Trophoblast cell (in vitro differentiated cells and primary cell): ENCODE measurements around the gene LANCL2.
A peak's percentile ranks its signal among the peaks of the same experiment; 100 is the strongest.

Source experiments
- DNase-seq, 2 donors: peaks; one replicate each; pipeline ENCODE4 v3.0.0-alpha.2; 2016
- H2AFZ ChIP-seq: 2 replicates; pipeline ENCODE4 v1.6.1; 2013; ENCODE audit warnings: low read length, moderate library complexity, mild to moderate bottlenecking; ENCODE audit not compliant: insufficient read depth, poor library complexity
- H2AK5ac ChIP-seq: 2 replicates; pipeline ENCODE4 v1.6.1; 2013; ENCODE audit warnings: mild to moderate bottlenecking, low read length
- H2BK120ac ChIP-seq: 2 replicates; pipeline ENCODE4 v1.6.1; 2013; ENCODE audit warnings: low read length, mild to moderate bottlenecking, moderate library complexity; ENCODE audit not compliant: insufficient read depth, poor library complexity
- H2BK12ac ChIP-seq: 2 replicates; pipeline ENCODE4 v1.6.1; 2013; ENCODE audit warnings: mild to moderate bottlenecking, low read length, moderate library complexity
- H2BK5ac ChIP-seq: 2 replicates; pipeline ENCODE4 v1.6.1; 2013; ENCODE audit warnings: low read length, low read depth, moderate library complexity, mild to moderate bottlenecking; ENCODE audit not compliant: poor library complexity
- H3K14ac ChIP-seq: 2 replicates; pipeline ENCODE4 v1.6.1; 2013; ENCODE audit warnings: mild to moderate bottlenecking, low read length
- H3K18ac ChIP-seq: 2 replicates; pipeline ENCODE4 v1.6.1; 2013; ENCODE audit warnings: mild to moderate bottlenecking, low read length
- H3K23ac ChIP-seq: 2 replicates; pipeline ENCODE4 v1.6.1; 2013; ENCODE audit warnings: low read length
- H3K27ac ChIP-seq: 2 replicates; pipeline ENCODE4 v1.5.1; 2013; ENCODE audit warnings: low read depth, mild to moderate bottlenecking, inconsistent platforms, low read length, moderate library complexity
- H3K27me3 ChIP-seq: 2 replicates; pipeline ENCODE4 v1.6.1; 2013; ENCODE audit warnings: inconsistent platforms, mild to moderate bottlenecking, low read length, moderate library complexity; ENCODE audit not compliant: insufficient read depth
- H3K36me3 ChIP-seq, 2 experiments: 1 replicate in 1 of 2; 2 replicates in 1 of 2; pipeline ENCODE4 v1.6.1; 2013; ENCODE audit warnings: low read length in 2 of 2, mild to moderate bottlenecking in 2 of 2, moderate library complexity in 1 of 2; ENCODE audit not compliant: insufficient read depth in 2 of 2, control insufficient read depth in 1 of 2
- H3K4ac ChIP-seq: 2 replicates; pipeline ENCODE4 v1.6.1; 2013; ENCODE audit warnings: low read depth, mild to moderate bottlenecking, low read length, moderate library complexity
- H3K4me1 ChIP-seq, 2 experiments: 1 replicate in 1 of 2; 2 replicates in 1 of 2; pipeline ENCODE4 v1.6.1; 2013; ENCODE audit warnings: low read length in 2 of 2, mild to moderate bottlenecking in 2 of 2, moderate library complexity in 1 of 2; ENCODE audit not compliant: insufficient read depth in 2 of 2, control insufficient read depth in 1 of 2
- H3K4me2 ChIP-seq: 2 replicates; pipeline ENCODE4 v1.6.1; 2013; ENCODE audit warnings: inconsistent platforms, mild to moderate bottlenecking, low read length, moderate library complexity
- H3K4me3 ChIP-seq: 2 replicates; pipeline ENCODE4 v1.5.1; 2013; ENCODE audit warnings: mild to moderate bottlenecking, low read depth, low read length, inconsistent platforms
- H3K79me1 ChIP-seq: one replicate; pipeline ENCODE4 v1.6.1; 2013; ENCODE audit warnings: low read length
- H3K79me2 ChIP-seq: 2 replicates; pipeline ENCODE4 v1.6.1; 2013; ENCODE audit warnings: low read length, mild to moderate bottlenecking; ENCODE audit not compliant: control insufficient read depth, insufficient read depth, poor library complexity
- H3K9ac ChIP-seq: 2 replicates; pipeline ENCODE4 v1.6.1; 2013; ENCODE audit warnings: mild to moderate bottlenecking, low read length
- H3K9me3 ChIP-seq: 2 replicates; pipeline ENCODE4 v1.6.1; 2013; ENCODE audit warnings: low read depth, mild to moderate bottlenecking, control low read depth, inconsistent platforms, low read length; ENCODE audit not compliant: insufficient read depth
- H4K12ac ChIP-seq: 2 replicates; pipeline ENCODE4 v1.6.1; 2013; ENCODE audit warnings: low read depth, mild to moderate bottlenecking, low read length, moderate library complexity
- H4K8ac ChIP-seq: 2 replicates; pipeline ENCODE4 v1.6.1; 2013; ENCODE audit warnings: low read depth, mild to moderate bottlenecking, low read length, moderate library complexity
- H4K91ac ChIP-seq: one replicate; pipeline ENCODE4 v1.6.1; 2013; ENCODE audit warnings: low read depth, mild to moderate bottlenecking, low read length, moderate library complexity
- WGBS: extraction: QIAGEN DNeasy Blood & Tissue Kit; methylation state at CpG from one replicate; pipeline ENCODE4 v1.1.7; 2013; ENCODE audit warnings: missing lambda C conversion rate; ENCODE audit not compliant: insufficient read length, insufficient coverage; ENCODE audit errors: extremely low coverage; 5-methylcytosine and 5-hydroxymethylcytosine counted together

LANCL2 gene

GRCh38 chr7:55458351-55458750 is 93.2 kb downstream of the LANCL2 start:
- no peak for DNase-seq
- no CpG with 5 or more reads among the region's 1 CpG for WGBS
- Histone ChIP-seq H4K12ac (no peak overlapping the region), H4K91ac (no peak overlapping the region), H2BK120ac (no peak overlapping the region), H3K79me1 (no peaks in the 10 kb centered on the region), H3K4me1 (no peaks in the 10 kb centered on the region), H3K9ac (no peak overlapping the region), H3K27me3 (no peaks in the 10 kb centered on the region), H3K4me3 (no peak overlapping the region), H3K14ac (no peak overlapping the region), H3K9me3 (no peaks in the 10 kb centered on the region), H2BK5ac (no peak overlapping the region), H3K36me3 (no peaks in the 10 kb centered on the region), H4K8ac (no peak overlapping the region), H3K18ac (no peak overlapping the region), H3K4me2 (no peak overlapping the region), H3K27ac (no peak overlapping the region), H2BK12ac (no peak overlapping the region), H3K79me2 (no peaks in the 10 kb centered on the region), H3K4ac (no peak overlapping the region), H2AK5ac (no peak overlapping the region), H3K23ac (no peak overlapping the region), H2AFZ (no peak overlapping the region)

- H3K79me1 ChIP-seq: no peaks in the 10 kb centered on the region
- no peaks in the 10 kb centered on the region for H3K79me2 ChIP-seq
- no peak overlapping the region for H2BK12ac ChIP-seq
- no peak overlapping the region for H3K18ac ChIP-seq
- no peak overlapping the region for H3K4me2 ChIP-seq
- no peak for DNase-seq
- no peak overlapping the region for H4K12ac ChIP-seq
- no peak overlapping the region for H3K9ac ChIP-seq
- no peak overlapping the region for H2AK5ac ChIP-seq
- no CpG with 5 or more reads among the region's 4 CpGs for WGBS
- H3K4me3 ChIP-seq: no peak overlapping the region
- no peaks in the 10 kb centered on the region for H3K27me3 ChIP-seq
- H4K91ac ChIP-seq: no peak overlapping the region
- H3K4ac ChIP-seq: no peak overlapping the region
- no peak overlapping the region for H2AFZ ChIP-seq
- H3K9me3 ChIP-seq: peaks cover 8% of the 10 kb centered on the region
- H3K23ac ChIP-seq: no peak overlapping the region
- no peak overlapping the region for H3K14ac ChIP-seq
- no peak overlapping the region for H3K27ac ChIP-seq
- H4K8ac ChIP-seq: no peak overlapping the region
- H3K4me1 ChIP-seq: no peaks in the 10 kb centered on the region
- H2BK5ac ChIP-seq: no peak overlapping the region
- no peak overlapping the region for H2BK120ac ChIP-seq
- H3K36me3 ChIP-seq: peaks cover 12 to 13% of the 10 kb centered on the region in 2 experiments
Measured at GRCh38 chr7:55463686-55464262, 98.6 kb downstream of the LANCL2 start.

- H4K91ac ChIP-seq: no peak overlapping the region
- H3K79me2 ChIP-seq: no peaks in the 10 kb centered on the region
- no peak overlapping the region for H3K4ac ChIP-seq
- H3K4me3 ChIP-seq: no peak overlapping the region
- no peak overlapping the region for H2AK5ac ChIP-seq
- H4K12ac ChIP-seq: no peak overlapping the region
- no peak overlapping the region for H3K27ac ChIP-seq
- H3K14ac ChIP-seq: no peak overlapping the region
- H3K4me2 ChIP-seq: no peak overlapping the region
- H3K36me3 ChIP-seq: peaks cover 12 to 13% of the 10 kb centered on the region in 2 experiments
- H2BK5ac ChIP-seq: no peak overlapping the region
- WGBS: no CpG with 5 or more reads among the region's 2 CpGs
- H3K9ac ChIP-seq: no peak overlapping the region
- H2BK120ac ChIP-seq: no peak overlapping the region
- no peaks in the 10 kb centered on the region for H3K27me3 ChIP-seq
- DNase-seq: peak in 1 of 2 donors; percentile 13
- H4K8ac ChIP-seq: no peak overlapping the region
- no peaks in the 10 kb centered on the region for H3K4me1 ChIP-seq
- H3K23ac ChIP-seq: no peak overlapping the region
- no peak overlapping the region for H3K18ac ChIP-seq
- no peak overlapping the region for H2AFZ ChIP-seq
- H3K79me1 ChIP-seq: no peaks in the 10 kb centered on the region
- no peak overlapping the region for H2BK12ac ChIP-seq
- H3K9me3 ChIP-seq: peaks cover 8% of the 10 kb centered on the region
Measured at GRCh38 chr7:55464422-55464821, 99.3 kb downstream of the LANCL2 start.

GRCh38 chr7:55465691-55466090 is 100.6 kb downstream of the LANCL2 start:
- Histone ChIP-seq H3K79me1 (no peaks in the 10 kb centered on the region), H2BK120ac (no peak overlapping the region), H3K4me1 (no peaks in the 10 kb centered on the region), H4K12ac (no peak overlapping the region), H2AFZ (no peak overlapping the region), H3K4ac (no peak overlapping the region), H3K9ac (no peak overlapping the region), H2AK5ac (no peak overlapping the region), H3K4me2 (no peak overlapping the region), H3K9me3 (peaks cover 8% of the 10 kb centered on the region), H3K27ac (no peak overlapping the region), H3K79me2 (no peaks in the 10 kb centered on the region), H3K4me3 (no peak overlapping the region), H3K14ac (no peak overlapping the region), H3K27me3 (no peaks in the 10 kb centered on the region), H3K18ac (no peak overlapping the region), H2BK5ac (no peak overlapping the region), H3K36me3 (peaks cover 12 to 13% of the 10 kb centered on the region in 2 experiments), H2BK12ac (no peak overlapping the region), H4K91ac (no peak overlapping the region), H4K8ac (no peak overlapping the region), H3K23ac (no peak overlapping the region)
- WGBS: no CpG with 5 or more reads among the region's 2 CpGs
- DNase-seq: no peak
